Suprapubic skin (tissue), 4 donors: ENCODE results near the gene PRLR. TPM values are rescaled to one million over a fixed set of nuclear protein-coding genes. Genes with fewer than 3 reads are reported as not detected.

Source experiments
- DNase-seq, 2 donors: peaks; one replicate each; pipeline ENCODE4 v3.0.0-alpha.2; 2019; ENCODE audit warnings: low spot score in 2 of 2
- H3K27ac ChIP-seq: fragments of 200-600 bp; sonication (generic); one replicate; pipeline ENCODE4 v1.5.1; 2019
- H3K27me3 ChIP-seq: fragments of 200-600 bp; sonication (generic); one replicate; pipeline ENCODE4 v1.5.1; 2019
- H3K36me3 ChIP-seq: fragments of 200-600 bp; sonication (generic); one replicate; pipeline ENCODE4 v1.5.1; 2019
- H3K4me1 ChIP-seq: fragments of 200-600 bp; sonication (generic); one replicate; pipeline ENCODE4 v1.5.1; 2019
- H3K4me3 ChIP-seq: fragments of 200-600 bp; sonication (generic); one replicate; pipeline ENCODE4 v1.5.1; 2019; ENCODE audit warnings: mild to moderate bottlenecking
- H3K9me3 ChIP-seq: fragments of 200-600 bp; sonication (generic); one replicate; pipeline ENCODE4 v1.5.1; 2019
- EP300 ChIP-seq: sonication (generic); formaldehyde crosslinking; IDR thresholded peaks from one replicate; pipeline ENCODE4 v1.6.1; 2017; ENCODE audit warnings: antibody characterized with exemption
- POLR2A ChIP-seq, 2 donors: fragments of 450-650 bp; IDR thresholded peaks; one replicate each; pipeline ENCODE4 v1.6.1; 2017; ENCODE audit warnings: antibody characterized with exemption in 2 of 2, mild to moderate bottlenecking in 2 of 2, moderate library complexity in 2 of 2
- POLR2AphosphoS5 ChIP-seq, 3 donors: sonication (generic); formaldehyde crosslinking; IDR thresholded peaks; one replicate each; pipeline ENCODE4 v1.6.1; 2017; ENCODE audit warnings: antibody characterized with exemption in 3 of 3
- WGBS: methylation state at CpG from one replicate; pipeline ENCODE4 v1.1.5; 2018; 5-methylcytosine and 5-hydroxymethylcytosine counted together
- total RNA-seq, 4 donors: library from RNA; depleted of rRNA; stranded (reverse); fragments of >200 nt; gene quantifications; one replicate each; pipeline ENCODE4 v1.1.0, GENCODE V29; 2016
- TF ChIP-seq, protein P1 (sequence below), 2 donors: fragments of 200-600 bp in 1 of 2; fragments of 450-650 bp in 1 of 2; sonication (generic) in 1 of 2; IDR thresholded peaks; one replicate each; pipeline ENCODE4 v1.5.1; 2016 to 2019; ENCODE audit warnings: antibody characterized with exemption in 2 of 2, mild to moderate bottlenecking in 1 of 2, moderate library complexity in 1 of 2

PRLR gene
- total RNA-seq, 4 donors from 2014 or later = 8.0 to 18.7 (median 17.6) TPM

DNA sequence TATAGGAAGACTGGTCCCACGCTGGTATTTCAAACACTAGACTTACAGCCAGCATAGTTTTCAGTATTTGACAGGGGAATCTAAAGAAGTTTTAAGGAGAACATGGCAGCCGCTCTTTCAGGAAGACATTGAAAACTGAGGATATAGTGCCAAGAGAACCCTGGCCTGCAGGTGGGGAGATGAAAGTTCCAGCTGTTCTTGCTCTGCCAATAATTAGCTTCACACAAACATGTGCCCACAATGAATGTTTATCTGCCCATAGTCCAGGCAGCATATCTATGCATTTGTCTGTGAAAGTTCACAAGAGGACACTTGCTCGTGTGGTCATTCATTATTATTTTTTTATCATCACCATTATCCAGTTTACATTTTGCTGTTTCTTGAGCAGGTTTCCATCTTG lies 134.9 kb downstream of the PRLR start:
- DNase-seq = no peak
- peaks cover 23% of the 10 kb centered on the region for H3K4me1 ChIP-seq
- no peaks in the 10 kb centered on the region for H3K9me3 ChIP-seq
- TF ChIP-seq, protein P1, sequence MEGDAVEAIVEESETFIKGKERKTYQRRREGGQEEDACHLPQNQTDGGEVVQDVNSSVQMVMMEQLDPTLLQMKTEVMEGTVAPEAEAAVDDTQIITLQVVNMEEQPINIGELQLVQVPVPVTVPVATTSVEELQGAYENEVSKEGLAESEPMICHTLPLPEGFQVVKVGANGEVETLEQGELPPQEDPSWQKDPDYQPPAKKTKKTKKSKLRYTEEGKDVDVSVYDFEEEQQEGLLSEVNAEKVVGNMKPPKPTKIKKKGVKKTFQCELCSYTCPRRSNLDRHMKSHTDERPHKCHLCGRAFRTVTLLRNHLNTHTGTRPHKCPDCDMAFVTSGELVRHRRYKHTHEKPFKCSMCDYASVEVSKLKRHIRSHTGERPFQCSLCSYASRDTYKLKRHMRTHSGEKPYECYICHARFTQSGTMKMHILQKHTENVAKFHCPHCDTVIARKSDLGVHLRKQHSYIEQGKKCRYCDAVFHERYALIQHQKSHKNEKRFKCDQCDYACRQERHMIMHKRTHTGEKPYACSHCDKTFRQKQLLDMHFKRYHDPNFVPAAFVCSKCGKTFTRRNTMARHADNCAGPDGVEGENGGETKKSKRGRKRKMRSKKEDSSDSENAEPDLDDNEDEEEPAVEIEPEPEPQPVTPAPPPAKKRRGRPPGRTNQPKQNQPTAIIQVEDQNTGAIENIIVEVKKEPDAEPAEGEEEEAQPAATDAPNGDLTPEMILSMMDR (IDR thresholded peaks at IDR 0.05) = no peak
- TF ChIP-seq POLR2A (IDR thresholded peaks at IDR 0.05) (no peak), EP300 (no peak), POLR2AphosphoS5 (IDR thresholded peaks at IDR 0.05) (no peak)
- no peak overlapping the region for H3K4me3 ChIP-seq
- WGBS = 77% methylated on average over 3 of the region's 3 CpGs
- no peak overlapping the region for H3K27ac ChIP-seq
- no peaks in the 10 kb centered on the region for H3K27me3 ChIP-seq
- H3K36me3 ChIP-seq = no peaks in the 10 kb centered on the region

GRCh38 chr5:35094948-35095347 lies 135.3 kb downstream of the PRLR start:
- H3K4me3 ChIP-seq = no peak overlapping the region
- H3K36me3 ChIP-seq = no peaks in the 10 kb centered on the region
- WGBS = 75% methylated on average over 3 of the region's 3 CpGs
- H3K4me1 ChIP-seq = peaks cover 23% of the 10 kb centered on the region
- DNase-seq = no peak
- no peaks in the 10 kb centered on the region for H3K9me3 ChIP-seq
- TF ChIP-seq POLR2A (IDR thresholded peaks at IDR 0.05) (no peak), EP300 (no peak), POLR2AphosphoS5 (IDR thresholded peaks at IDR 0.05) (no peak)
- TF ChIP-seq, protein P1 (IDR thresholded peaks at IDR 0.05) = no peak
- H3K27ac ChIP-seq = no peak overlapping the region
- H3K27me3 ChIP-seq = no peaks in the 10 kb centered on the region

GRCh38 chr5:35092703-35093102 lies 137.6 kb downstream of the PRLR start:
- Histone ChIP-seq H3K9me3 (no peaks in the 10 kb centered on the region), H3K27me3 (no peaks in the 10 kb centered on the region), H3K27ac (no peak overlapping the region), H3K36me3 (no peaks in the 10 kb centered on the region), H3K4me1 (peaks cover 34% of the 10 kb centered on the region), H3K4me3 (no peak overlapping the region)
- no peak for DNase-seq
- 94% methylated on average over 2 of the region's 2 CpGs for WGBS
- TF ChIP-seq POLR2AphosphoS5 (IDR thresholded peaks at IDR 0.05) (no peak), POLR2A (IDR thresholded peaks at IDR 0.05) (no peak), EP300 (no peak)
- TF ChIP-seq, protein P1 (IDR thresholded peaks at IDR 0.05) = no peak

DNA sequence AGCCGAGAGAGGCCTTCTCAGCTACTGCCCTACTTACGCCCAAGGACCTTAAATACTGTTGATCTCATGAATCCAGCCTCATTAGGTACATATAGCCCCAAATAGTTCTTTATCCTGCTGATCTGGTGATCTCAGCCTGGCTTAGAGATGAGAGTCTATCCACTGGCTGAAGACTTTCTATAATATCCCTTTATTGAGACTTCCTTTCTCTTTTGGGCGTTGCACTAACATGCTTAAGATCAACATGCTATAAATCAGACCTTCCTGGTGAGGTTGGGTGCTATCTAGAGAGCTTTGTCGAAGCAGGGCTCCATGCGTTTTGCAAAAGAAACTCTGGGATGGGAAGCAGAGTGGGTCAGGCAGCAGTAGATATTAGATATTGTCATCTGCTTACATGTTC lies 138.6 kb downstream of the PRLR start:
- no peaks in the 10 kb centered on the region for H3K27me3 ChIP-seq
- no peaks in the 10 kb centered on the region for H3K36me3 ChIP-seq
- no peak overlapping the region for H3K27ac ChIP-seq
- peaks cover 34% of the 10 kb centered on the region for H3K4me1 ChIP-seq
- H3K4me3 ChIP-seq = no peak overlapping the region
- no peaks in the 10 kb centered on the region for H3K9me3 ChIP-seq
- DNase-seq = no peak
- 77% methylated on average over 5 of the region's 5 CpGs for WGBS
- TF ChIP-seq, protein P1 (IDR thresholded peaks at IDR 0.05) = no peak
- TF ChIP-seq EP300 (no peak), POLR2A (IDR thresholded peaks at IDR 0.05) (no peak), POLR2AphosphoS5 (IDR thresholded peaks at IDR 0.05) (no peak)

DNA sequence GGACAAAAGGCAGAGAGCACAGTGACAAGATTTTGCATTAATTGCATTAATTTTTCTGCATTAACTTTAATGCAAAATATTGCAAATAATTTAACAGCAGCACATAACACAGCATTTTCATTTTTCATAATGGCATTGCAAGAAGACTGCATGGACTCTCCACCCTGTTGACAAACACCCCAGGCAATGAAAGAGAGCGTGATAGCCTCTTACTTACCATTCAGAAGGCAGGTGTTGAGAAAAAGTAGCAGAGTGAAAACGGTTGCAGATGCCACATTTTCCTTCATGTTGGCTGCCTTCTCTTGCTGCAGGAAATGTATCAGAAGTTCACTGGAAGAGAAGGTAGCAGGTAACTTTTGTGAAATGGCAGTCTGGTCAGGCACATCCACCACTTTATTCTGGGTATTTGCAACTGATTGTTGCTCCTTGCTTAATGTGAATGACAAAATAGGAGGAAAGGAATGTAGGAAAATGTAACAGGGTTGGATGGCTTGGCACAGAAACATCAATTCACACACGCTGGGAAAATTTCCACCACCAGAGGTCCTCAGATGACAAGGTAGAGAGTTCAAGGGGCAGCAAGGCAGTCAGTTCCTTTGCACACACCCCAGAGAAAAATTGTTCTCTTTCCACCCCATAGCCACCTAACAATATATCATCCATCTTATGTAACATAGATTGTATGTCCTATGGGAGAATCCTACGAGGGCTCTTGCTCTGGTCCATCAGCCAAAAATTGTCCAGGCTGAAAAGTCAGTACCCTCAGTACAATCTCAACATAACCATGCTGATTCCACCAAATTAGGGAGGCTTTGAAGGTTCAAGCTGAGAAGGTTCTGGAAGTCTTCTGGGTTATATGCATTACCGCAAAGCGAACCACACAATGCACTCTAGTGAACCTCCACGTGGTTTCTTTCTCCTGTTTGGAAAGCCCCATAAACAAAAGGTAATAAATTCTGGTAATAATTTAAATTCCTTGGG lies 140.7 kb downstream of the PRLR start:
- Histone ChIP-seq H3K9me3 (no peaks in the 10 kb centered on the region), H3K4me3 (no peak overlapping the region), H3K27ac (no peak overlapping the region), H3K27me3 (no peaks in the 10 kb centered on the region), H3K36me3 (no peaks in the 10 kb centered on the region), H3K4me1 (peaks cover 16% of the 10 kb centered on the region)
- TF ChIP-seq, protein P1 (IDR thresholded peaks at IDR 0.05) = peak; percentile 46 to 63
- TF ChIP-seq POLR2A (IDR thresholded peaks at IDR 0.05) = no peak
- 48% methylated on average over 7 of the region's 7 CpGs for WGBS
- peak in 1 of 2 donors; percentile 73 for DNase-seq
